DOHH2 (cell line): ENCODE data around the gene IL32.

ENCODE experiments used
- EZH2phosphoT487 ChIP-seq: fragments of 200-600 bp; sonication (generic); IDR thresholded peaks from 2 replicates; pipeline ENCODE4 v1.6.1; 2017; ENCODE audit warnings: borderline replicate concordance, mild to moderate bottlenecking, antibody characterized with exemption, low read length, moderate library complexity, mixed read lengths
- TF ChIP-seq, protein P1 (sequence below): fragments of 200-600 bp; sonication (generic); IDR thresholded peaks from one replicate; pipeline ENCODE4 v1.5.1; 2014; ENCODE audit warnings: antibody characterized with exemption, mild to moderate bottlenecking, low read depth, low read length; ENCODE audit not compliant: poor library complexity, severe bottlenecking

DNA sequence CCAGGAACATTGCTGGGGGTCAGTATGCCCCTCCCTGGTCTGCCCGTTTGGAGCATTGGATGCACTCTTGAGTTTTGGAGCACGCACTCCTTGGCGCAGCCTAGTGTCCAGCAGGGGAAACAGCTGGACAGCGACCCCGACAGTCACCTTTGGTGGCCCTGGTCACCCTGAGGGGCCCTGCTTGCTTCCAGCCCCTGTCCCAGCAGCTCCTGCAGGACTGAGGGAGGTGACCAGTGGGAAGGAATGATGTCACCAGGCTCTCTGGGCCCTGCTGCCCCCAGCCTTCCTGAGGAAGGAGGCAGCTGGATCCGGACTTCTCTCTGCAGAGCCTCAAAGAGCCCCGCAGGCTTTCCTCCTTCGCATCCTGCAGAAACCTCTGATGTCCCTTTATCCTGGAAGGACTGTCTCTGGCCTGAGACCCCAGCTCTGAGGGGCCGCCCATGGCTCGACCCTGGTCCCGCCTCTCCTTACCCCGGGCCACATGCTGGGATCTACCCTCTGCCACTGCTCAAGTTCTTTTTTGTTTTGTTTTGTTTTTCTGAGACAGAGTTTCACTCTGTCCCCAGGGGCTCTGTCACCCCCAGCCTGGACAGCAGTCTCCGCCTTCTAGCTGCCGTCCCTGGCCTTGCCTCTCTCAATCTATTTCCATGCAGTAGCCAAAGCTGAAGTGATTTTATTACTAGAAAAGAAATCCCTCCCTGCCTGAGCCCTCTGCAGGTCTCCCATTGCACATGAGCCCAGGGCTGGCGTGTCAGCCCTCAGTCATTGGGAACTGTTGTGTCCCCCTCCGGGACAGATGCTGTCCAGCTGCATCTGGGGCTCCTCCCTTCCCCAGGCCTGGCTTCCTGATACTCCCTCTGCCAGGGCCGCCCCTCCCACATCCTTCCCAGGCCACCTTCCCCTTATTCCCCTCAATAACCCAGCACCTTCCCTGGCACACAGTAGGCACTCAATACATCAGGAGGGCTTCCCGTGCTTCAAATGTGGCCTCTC lies 22.1 kb downstream of the IL32 start:
- TF ChIP-seq, protein P1, sequence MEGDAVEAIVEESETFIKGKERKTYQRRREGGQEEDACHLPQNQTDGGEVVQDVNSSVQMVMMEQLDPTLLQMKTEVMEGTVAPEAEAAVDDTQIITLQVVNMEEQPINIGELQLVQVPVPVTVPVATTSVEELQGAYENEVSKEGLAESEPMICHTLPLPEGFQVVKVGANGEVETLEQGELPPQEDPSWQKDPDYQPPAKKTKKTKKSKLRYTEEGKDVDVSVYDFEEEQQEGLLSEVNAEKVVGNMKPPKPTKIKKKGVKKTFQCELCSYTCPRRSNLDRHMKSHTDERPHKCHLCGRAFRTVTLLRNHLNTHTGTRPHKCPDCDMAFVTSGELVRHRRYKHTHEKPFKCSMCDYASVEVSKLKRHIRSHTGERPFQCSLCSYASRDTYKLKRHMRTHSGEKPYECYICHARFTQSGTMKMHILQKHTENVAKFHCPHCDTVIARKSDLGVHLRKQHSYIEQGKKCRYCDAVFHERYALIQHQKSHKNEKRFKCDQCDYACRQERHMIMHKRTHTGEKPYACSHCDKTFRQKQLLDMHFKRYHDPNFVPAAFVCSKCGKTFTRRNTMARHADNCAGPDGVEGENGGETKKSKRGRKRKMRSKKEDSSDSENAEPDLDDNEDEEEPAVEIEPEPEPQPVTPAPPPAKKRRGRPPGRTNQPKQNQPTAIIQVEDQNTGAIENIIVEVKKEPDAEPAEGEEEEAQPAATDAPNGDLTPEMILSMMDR = no peak
- TF ChIP-seq EZH2phosphoT487 = no peak
